ENCODE results near the gene CHST11.

Gene CHST11

DNA sequence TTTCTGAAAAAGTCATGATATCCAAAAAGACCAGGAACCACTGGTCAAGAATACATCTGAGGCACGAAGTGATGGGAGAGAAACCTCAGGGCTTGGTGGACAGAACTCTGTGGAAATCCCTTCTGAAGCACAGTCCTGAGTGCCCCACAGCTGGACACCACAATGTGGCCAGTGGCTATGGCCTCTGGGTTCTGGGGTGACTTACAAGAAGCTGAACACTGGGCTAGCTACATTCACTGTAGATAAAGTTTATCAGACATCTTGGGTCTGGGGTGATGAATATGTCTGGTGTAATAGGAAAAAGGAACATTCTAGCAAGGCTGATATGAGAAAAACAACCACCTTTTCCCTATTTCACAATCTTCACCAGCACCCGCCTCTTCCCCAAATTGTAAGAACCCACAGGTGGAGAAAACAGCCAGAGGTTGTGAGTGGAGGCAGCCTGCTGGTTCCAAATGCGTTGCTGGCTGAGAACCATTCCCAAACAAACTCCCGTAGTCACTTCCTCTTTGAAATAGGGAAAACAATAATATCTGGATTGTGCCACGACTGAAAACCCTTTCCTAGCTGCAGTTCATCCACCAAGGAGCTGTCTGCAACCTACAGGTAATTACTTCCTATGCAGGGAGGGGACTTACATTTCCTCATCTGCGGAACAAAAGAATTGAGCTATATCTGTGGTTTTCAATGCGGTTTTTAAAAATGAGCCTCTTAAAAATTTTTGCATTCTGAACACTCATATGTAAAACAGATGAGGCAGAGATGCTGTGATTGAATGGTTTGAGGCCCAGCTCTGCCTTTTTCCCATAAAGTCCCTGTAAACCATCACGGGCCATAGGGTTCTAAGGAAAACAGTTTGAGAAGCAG, 307.7 kb downstream of the CHST11 start:
- no peak for TF ChIP-seq CTCF (IDR thresholded peaks at IDR 0.05)
- no peak for DNase-seq
- Mint-ChIP-seq H3K4me1 (peaks cover 20% of the 10 kb centered on the region), H3K9me3 (no peaks in the 10 kb centered on the region), H3K36me3 (ENCODE audit: low read depth) (no peaks in the 10 kb centered on the region), H3K27me3 (ENCODE audit: low read depth, poor library complexity) (no peaks in the 10 kb centered on the region), H3K27ac (no peak overlapping the region), H3K4me3 (no peak overlapping the region)

DNA sequence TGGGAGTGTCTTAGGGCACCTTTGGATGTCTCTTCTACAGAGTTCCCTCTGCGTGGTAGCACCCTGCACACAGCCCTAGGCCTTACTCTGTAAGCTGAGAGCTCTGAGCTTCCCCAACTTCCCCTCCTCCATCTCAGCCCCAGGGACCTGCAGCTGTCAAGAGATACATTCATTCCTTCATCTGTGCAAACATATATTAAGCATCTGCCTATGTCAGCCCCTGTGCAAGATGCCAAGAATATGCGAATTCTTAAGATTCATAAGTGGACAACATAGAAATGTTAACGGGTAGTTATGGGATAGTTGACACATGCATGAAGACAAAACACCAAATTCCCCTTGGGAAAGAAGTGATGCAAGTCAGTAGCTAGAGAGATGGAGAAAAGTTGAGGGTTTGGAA, 310.5 kb downstream of the CHST11 start:
- Mint-ChIP-seq H3K27ac (no peak overlapping the region), H3K4me3 (no peak overlapping the region), H3K27me3 (ENCODE audit: low read depth, poor library complexity) (no peaks in the 10 kb centered on the region), H3K9me3 (peaks cover 7% of the 10 kb centered on the region), H3K36me3 (ENCODE audit: low read depth) (no peaks in the 10 kb centered on the region), H3K4me1 (peaks cover 6% of the 10 kb centered on the region)
- no peak for TF ChIP-seq CTCF (IDR thresholded peaks at IDR 0.05)
- DNase-seq, result no peak

- Mint-ChIP-seq H3K27me3 (ENCODE audit: low read depth, poor library complexity) (no peaks in the 10 kb centered on the region), H3K4me3 (no peak overlapping the region), H3K36me3 (ENCODE audit: low read depth) (peaks cover 6% of the 10 kb centered on the region), H3K4me1 (peaks cover 6% of the 10 kb centered on the region), H3K27ac (no peak overlapping the region), H3K9me3 (peaks cover 15% of the 10 kb centered on the region)
- TF ChIP-seq CTCF (IDR thresholded peaks at IDR 0.05), result no peak
- no peak for DNase-seq
Measured at GRCh38 chr12:104768033-104768432, 311.3 kb downstream of the CHST11 start.

DNA sequence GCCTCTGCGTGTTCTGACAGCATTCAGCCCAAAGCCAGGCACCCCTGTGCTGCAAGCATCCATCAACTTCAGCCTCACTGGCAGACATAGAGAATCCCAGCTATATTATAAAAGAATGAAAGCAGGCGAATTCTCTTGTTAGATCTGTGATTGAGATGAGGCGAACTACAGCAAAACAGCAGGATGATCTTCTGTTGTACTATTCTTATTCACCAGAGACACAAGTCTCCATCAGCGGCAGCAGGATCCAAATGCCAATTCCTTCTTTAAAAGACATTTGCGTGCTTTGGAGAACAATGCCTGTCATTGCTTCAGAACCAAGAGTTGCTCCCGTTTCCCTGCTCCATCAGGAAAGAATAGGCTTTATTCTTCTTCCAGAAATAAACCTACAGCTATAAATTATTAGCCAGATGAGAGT, 312.4 kb downstream of the CHST11 start:
- Mint-ChIP-seq H3K9me3 (peaks cover 26% of the 10 kb centered on the region), H3K27me3 (ENCODE audit: low read depth, poor library complexity) (no peaks in the 10 kb centered on the region), H3K4me1 (peaks cover 6% of the 10 kb centered on the region), H3K27ac (no peak overlapping the region), H3K36me3 (ENCODE audit: low read depth) (peaks cover 10% of the 10 kb centered on the region), H3K4me3 (no peak overlapping the region)
- no peak for DNase-seq
- no peak for TF ChIP-seq CTCF (IDR thresholded peaks at IDR 0.05)

DNA sequence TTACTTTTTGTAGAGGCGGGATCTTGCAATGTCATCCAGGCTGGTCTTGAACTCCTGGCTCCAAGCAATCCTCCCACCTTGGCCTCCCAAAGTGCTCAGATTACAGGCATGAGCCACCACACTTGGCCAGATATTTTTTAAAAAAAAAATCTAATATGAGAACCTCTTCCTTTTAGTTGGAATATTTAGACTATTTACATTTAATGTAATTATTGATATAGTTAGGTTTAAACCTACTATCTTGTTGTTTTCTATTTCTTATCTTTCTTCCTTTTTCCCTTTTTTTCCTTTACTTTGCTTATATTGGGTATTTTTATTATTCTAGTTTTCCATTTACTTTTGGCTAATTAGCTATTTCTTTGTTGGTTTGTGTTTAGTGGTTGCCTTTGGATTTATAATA, 315.6 kb downstream of the CHST11 start:
- no peak overlapping the region for H3K4me3 Mint-ChIP-seq
- no peak overlapping the region for H3K27ac Mint-ChIP-seq

More for the DNA sequence above, 315.6 kb downstream of the CHST11 start:
- no peaks in the 10 kb centered on the region for H3K27me3 Mint-ChIP-seq (ENCODE audit: low read depth, poor library complexity)
- H3K4me1 Mint-ChIP-seq, result peaks cover 5% of the 10 kb centered on the region
- peaks cover 27% of the 10 kb centered on the region for H3K9me3 Mint-ChIP-seq
- DNase-seq, result no peak
- no peak for TF ChIP-seq CTCF (IDR thresholded peaks at IDR 0.05)
- H3K36me3 Mint-ChIP-seq (ENCODE audit: low read depth), result peaks cover 10% of the 10 kb centered on the region

All from nephron progenitor cell (in vitro differentiated cells).